OCI-LY3 (cell line): ENCODE results near the gene SPECC1L.

Source experiments
- H2AFZ ChIP-seq: fragments of 200-600, 300-600 bp; shearing (Covaris generic); 2 replicates; pipeline ENCODE4 v1.6.0; 2014; ENCODE audit warnings: antibody characterized with exemption, low read depth, low read length
- H3K27ac ChIP-seq: fragments of 200-600, 300-600 bp; sonication (generic); 2 replicates; pipeline ENCODE4 v1.5.1; 2014; ENCODE audit warnings: mild to moderate bottlenecking, low read length, moderate library complexity, mixed read lengths
- H3K27me3 ChIP-seq: fragments of 200-600, 300-600 bp; sonication (generic); 2 replicates; pipeline ENCODE4 v1.6.1; 2014; ENCODE audit warnings: low read depth, low read length, mixed read lengths
- H3K36me3 ChIP-seq: fragments of 200-600, 300-600 bp; sonication (generic); replicated peaks from 2 replicates; pipeline ENCODE3; 2014; ENCODE audit warnings: low read depth, low read length, mixed read lengths
- H3K4me1 ChIP-seq: fragments of 300-600, 200-600 bp; sonication (generic); 2 replicates; pipeline ENCODE4 v1.6.1; 2014; ENCODE audit warnings: low read length, mixed read lengths
- H3K4me2 ChIP-seq: fragments of 200-600, 300-600 bp; sonication (generic); 2 replicates; pipeline ENCODE4 v1.6.1; 2014; ENCODE audit warnings: low read length, mixed read lengths
- H3K4me3 ChIP-seq: fragments of 300-600, 200-600 bp; sonication (generic); 2 replicates; pipeline ENCODE4 v1.5.1; 2014; ENCODE audit warnings: antibody characterized with exemption, mild to moderate bottlenecking, low read length, moderate library complexity
- H3K79me2 ChIP-seq: fragments of 300-600, 200-600 bp; shearing (Covaris generic); 2 replicates; pipeline ENCODE4 v1.6.1; 2014; ENCODE audit warnings: mild to moderate bottlenecking, low read length, mixed read lengths
- H3K9ac ChIP-seq: fragments of 300-600, 200-600 bp; shearing (Covaris generic); 2 replicates; pipeline ENCODE4 v1.6.0; 2014; ENCODE audit warnings: mild to moderate bottlenecking, low read length, moderate library complexity
- H3K9me3 ChIP-seq: fragments of 200-600, 300-600 bp; shearing (Covaris generic); 2 replicates; pipeline ENCODE4 v1.6.1; 2014; ENCODE audit warnings: low read length, mixed read lengths; ENCODE audit not compliant: insufficient read depth
- H4K20me1 ChIP-seq: fragments of 200-600, 300-600 bp; sonication (generic); 2 replicates; pipeline ENCODE4 v1.6.1; 2016; ENCODE audit warnings: low read length, mixed read lengths; ENCODE audit not compliant: insufficient read depth
- EZH2phosphoT487 ChIP-seq: fragments of 200-600 bp; shearing (Covaris generic); IDR thresholded peaks from 2 replicates; pipeline ENCODE4 v1.6.1; 2018; ENCODE audit warnings: antibody characterized with exemption, mixed run types, low read depth
- TF ChIP-seq, protein P1 (sequence below): fragments of 200-600, 300-600 bp; sonication (generic); IDR thresholded peaks from 2 replicates; pipeline ENCODE4 v1.5.1; 2014; ENCODE audit warnings: antibody characterized with exemption, low read length, low read depth

The SPECC1L gene

GRCh38 chr22:24230911-24231656 lies 39.5 kb upstream of the SPECC1L start:
- Histone ChIP-seq H3K36me3 (no peaks in the 10 kb centered on the region), H3K4me1 (peaks cover 2% of the 10 kb centered on the region; the same call in 1 of the 2 replicates), H2AFZ (peak overlapping the region; percentile 93; the same call in 1 of the 2 replicates), H3K9ac (no peak overlapping the region), H3K4me2 (peak overlapping the region; percentile 69), H3K4me3 (peak overlapping the region; percentile 60), H3K9me3 (no peaks in the 10 kb centered on the region), H3K27ac (no peak overlapping the region), H3K27me3 (no peaks in the 10 kb centered on the region), H3K79me2 (no peaks in the 10 kb centered on the region), H4K20me1 (no peaks in the 10 kb centered on the region)
- no peak for TF ChIP-seq EZH2phosphoT487
- TF ChIP-seq, protein P1, sequence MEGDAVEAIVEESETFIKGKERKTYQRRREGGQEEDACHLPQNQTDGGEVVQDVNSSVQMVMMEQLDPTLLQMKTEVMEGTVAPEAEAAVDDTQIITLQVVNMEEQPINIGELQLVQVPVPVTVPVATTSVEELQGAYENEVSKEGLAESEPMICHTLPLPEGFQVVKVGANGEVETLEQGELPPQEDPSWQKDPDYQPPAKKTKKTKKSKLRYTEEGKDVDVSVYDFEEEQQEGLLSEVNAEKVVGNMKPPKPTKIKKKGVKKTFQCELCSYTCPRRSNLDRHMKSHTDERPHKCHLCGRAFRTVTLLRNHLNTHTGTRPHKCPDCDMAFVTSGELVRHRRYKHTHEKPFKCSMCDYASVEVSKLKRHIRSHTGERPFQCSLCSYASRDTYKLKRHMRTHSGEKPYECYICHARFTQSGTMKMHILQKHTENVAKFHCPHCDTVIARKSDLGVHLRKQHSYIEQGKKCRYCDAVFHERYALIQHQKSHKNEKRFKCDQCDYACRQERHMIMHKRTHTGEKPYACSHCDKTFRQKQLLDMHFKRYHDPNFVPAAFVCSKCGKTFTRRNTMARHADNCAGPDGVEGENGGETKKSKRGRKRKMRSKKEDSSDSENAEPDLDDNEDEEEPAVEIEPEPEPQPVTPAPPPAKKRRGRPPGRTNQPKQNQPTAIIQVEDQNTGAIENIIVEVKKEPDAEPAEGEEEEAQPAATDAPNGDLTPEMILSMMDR: peak; percentile 62

DNA sequence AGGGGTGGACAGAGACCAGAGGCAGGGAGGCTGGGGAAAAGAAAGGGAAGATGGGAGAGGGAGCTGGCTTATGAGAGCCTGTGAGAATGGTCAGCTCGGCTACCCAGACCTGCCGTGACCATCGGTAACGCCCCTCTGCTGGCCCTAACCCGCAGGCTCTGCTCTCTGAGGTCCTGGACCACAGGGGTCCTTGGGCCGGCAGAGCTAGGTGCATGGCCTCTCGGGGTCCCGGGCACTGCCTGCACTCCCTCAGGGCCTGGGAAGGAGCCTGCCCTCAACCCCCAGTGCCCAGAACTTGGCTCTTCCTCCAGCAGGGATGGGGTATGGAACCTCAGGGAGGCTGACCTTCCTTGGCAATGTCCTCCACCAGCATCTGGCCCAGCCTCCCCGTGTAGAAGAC lies 38.9 kb upstream of the SPECC1L start:
- Histone ChIP-seq H2AFZ (no peak overlapping the region), H4K20me1 (no peaks in the 10 kb centered on the region), H3K79me2 (no peaks in the 10 kb centered on the region), H3K9ac (no peak overlapping the region), H3K4me2 (0 out of 2 replicates have a peak overlapping the region, but pooled peaks have one; percentile 6), H3K27me3 (no peaks in the 10 kb centered on the region), H3K27ac (no peak overlapping the region), H3K4me1 (peaks cover 2% of the 10 kb centered on the region; the same call in 1 of the 2 replicates), H3K9me3 (no peaks in the 10 kb centered on the region), H3K36me3 (no peaks in the 10 kb centered on the region), H3K4me3 (no peak overlapping the region)
- TF ChIP-seq, protein P1: no peak
- no peak for TF ChIP-seq EZH2phosphoT487

DNA sequence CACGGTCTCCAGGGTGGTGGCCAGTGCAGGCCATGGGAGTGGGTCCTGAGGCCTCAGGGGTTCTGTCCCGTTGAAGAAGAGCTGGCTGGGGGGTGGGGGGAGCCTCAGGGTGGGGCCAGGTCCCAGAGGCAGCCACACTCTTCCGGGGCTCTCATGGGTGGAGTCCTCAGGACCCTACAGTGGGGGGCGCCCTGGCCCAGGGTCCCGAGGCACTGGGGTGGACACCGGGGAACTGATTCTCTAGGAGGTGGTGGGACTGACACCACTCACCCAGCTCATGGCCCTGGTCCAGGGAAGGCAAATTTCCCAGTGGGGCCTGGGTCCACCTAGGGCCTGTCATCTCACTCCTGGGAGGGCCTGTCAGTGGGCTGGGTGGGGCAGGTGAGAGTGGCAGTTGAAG lies 38.5 kb upstream of the SPECC1L start:
- H3K4me1 ChIP-seq: peaks cover 2% of the 10 kb centered on the region; the same call in 1 of the 2 replicates
- no peaks in the 10 kb centered on the region for H4K20me1 ChIP-seq
- no peaks in the 10 kb centered on the region for H3K9me3 ChIP-seq
- no peak overlapping the region for H3K4me2 ChIP-seq
- H2AFZ ChIP-seq: no peak overlapping the region
- no peak overlapping the region for H3K9ac ChIP-seq
- H3K36me3 ChIP-seq: no peaks in the 10 kb centered on the region
- no peaks in the 10 kb centered on the region for H3K79me2 ChIP-seq
- no peaks in the 10 kb centered on the region for H3K27me3 ChIP-seq
- no peak for TF ChIP-seq EZH2phosphoT487
- TF ChIP-seq, protein P1: no peak
- H3K27ac ChIP-seq: no peak overlapping the region
- H3K4me3 ChIP-seq: no peak overlapping the region

DNA sequence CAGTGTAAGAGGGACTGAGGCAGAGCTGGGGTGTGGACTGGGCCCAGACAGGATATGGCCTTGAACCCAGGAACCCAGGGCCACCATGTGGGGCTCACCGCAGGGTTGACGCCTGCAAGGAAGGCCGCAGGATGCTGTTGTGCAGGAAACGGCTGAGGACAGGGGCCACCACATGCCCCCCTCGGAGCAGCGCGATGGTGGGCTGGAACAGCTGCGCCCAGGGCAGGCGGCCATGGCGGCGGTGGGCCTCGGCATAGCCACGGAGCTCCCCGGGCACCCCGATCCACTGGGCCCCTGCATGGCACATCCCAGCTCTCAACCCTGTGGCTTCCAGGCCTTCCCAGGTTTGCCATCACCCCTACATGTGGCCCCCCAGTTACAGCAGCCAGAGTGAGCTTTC lies 37.9 kb upstream of the SPECC1L start:
- Histone ChIP-seq H4K20me1 (no peaks in the 10 kb centered on the region), H2AFZ (no peak overlapping the region), H3K9me3 (no peaks in the 10 kb centered on the region), H3K4me3 (no peak overlapping the region), H3K27me3 (no peaks in the 10 kb centered on the region), H3K27ac (no peak overlapping the region), H3K79me2 (no peaks in the 10 kb centered on the region), H3K36me3 (no peaks in the 10 kb centered on the region), H3K9ac (no peak overlapping the region), H3K4me2 (no peak overlapping the region), H3K4me1 (peaks cover 2% of the 10 kb centered on the region; the same call in 1 of the 2 replicates)
- TF ChIP-seq, protein P1: no peak
- no peak for TF ChIP-seq EZH2phosphoT487
